C4-2B (cell line): ENCODE results near the gene NUDT14.

ENCODE experiments used
- CTCF ChIP-seq: fragments of 450-650 bp; conservative IDR thresholded peaks from 2 replicates; pipeline ENCODE4 v1.5.1; 2017; ENCODE audit warnings: mild to moderate bottlenecking
- ZFX ChIP-seq: fragments of 450-650 bp; IDR thresholded peaks from 2 replicates; pipeline ENCODE4 v1.6.1; 2017

- TF ChIP-seq CTCF (no peak), ZFX (no peak)
These were observed 29.9 kb downstream of the NUDT14 start for GRCh38 chr14:105151084-105151837.
